ENCODE measurements around the gene BNC2. TPM values are rescaled to one million over a fixed set of nuclear protein-coding genes. Genes with fewer than 3 reads are reported as not detected.

BNC2 gene
- total RNA-seq, 1 donor from 2014 or later: 15.2 TPM

- Mint-ChIP-seq H3K27ac (ENCODE audit: unreplicated experiment) (no peak overlapping the region), H3K36me3 (ENCODE audit: unreplicated experiment) (no peaks in the 10 kb centered on the region), H3K27me3 (ENCODE audit: unreplicated experiment) (no peaks in the 10 kb centered on the region), H3K4me3 (ENCODE audit: unreplicated experiment) (no peak overlapping the region), H3K4me1 (ENCODE audit: low read depth, unreplicated experiment) (peaks cover 7% of the 10 kb centered on the region), H3K9me3 (ENCODE audit: unreplicated experiment) (peaks cover 2% of the 10 kb centered on the region)
- no peak for TF ChIP-seq CTCF (IDR thresholded peaks at IDR 0.05; ENCODE audit: partially characterized antibody, unreplicated experiment)
- no peak for DNase-seq
These were observed 419.9 kb downstream of the BNC2 start for GRCh38 chr9:16450578-16450977.

DNA sequence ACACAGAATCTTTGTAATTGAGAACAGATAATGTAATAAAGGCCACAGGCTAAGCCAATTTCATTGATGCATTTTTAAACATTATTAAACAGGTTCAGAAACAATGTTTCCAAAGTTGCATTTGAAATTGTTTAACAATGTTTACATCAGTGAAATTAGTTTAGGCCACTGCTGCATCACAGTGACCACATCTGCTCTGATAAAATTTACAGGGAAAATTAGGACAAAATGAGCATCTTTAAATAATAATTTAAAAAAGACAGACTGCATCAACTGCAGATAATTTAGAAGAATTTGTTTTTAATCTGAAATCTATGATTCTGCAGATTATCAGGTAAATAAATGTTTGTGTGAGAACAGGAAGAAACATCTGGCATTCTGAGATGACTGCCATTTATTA lies 420.4 kb downstream of the BNC2 start:
- H3K4me3 Mint-ChIP-seq (ENCODE audit: unreplicated experiment): no peak overlapping the region
- H3K36me3 Mint-ChIP-seq (ENCODE audit: unreplicated experiment): no peaks in the 10 kb centered on the region
- peaks cover 2% of the 10 kb centered on the region for H3K9me3 Mint-ChIP-seq (ENCODE audit: unreplicated experiment)
- no peak for DNase-seq
- no peaks in the 10 kb centered on the region for H3K27me3 Mint-ChIP-seq (ENCODE audit: unreplicated experiment)
- TF ChIP-seq CTCF (IDR thresholded peaks at IDR 0.05; ENCODE audit: partially characterized antibody, unreplicated experiment): no peak
- peaks cover 7% of the 10 kb centered on the region for H3K4me1 Mint-ChIP-seq (ENCODE audit: low read depth, unreplicated experiment)
- no peak overlapping the region for H3K27ac Mint-ChIP-seq (ENCODE audit: unreplicated experiment)

GRCh38 chr9:16449076-16449730 lies 421.3 kb downstream of the BNC2 start:
- no peaks in the 10 kb centered on the region for H3K36me3 Mint-ChIP-seq (ENCODE audit: unreplicated experiment)
- peaks cover 2% of the 10 kb centered on the region for H3K9me3 Mint-ChIP-seq (ENCODE audit: unreplicated experiment)
- H3K4me3 Mint-ChIP-seq (ENCODE audit: unreplicated experiment): no peak overlapping the region
- no peak for DNase-seq
- no peaks in the 10 kb centered on the region for H3K27me3 Mint-ChIP-seq (ENCODE audit: unreplicated experiment)
- H3K4me1 Mint-ChIP-seq (ENCODE audit: low read depth, unreplicated experiment): peaks cover 7% of the 10 kb centered on the region
- H3K27ac Mint-ChIP-seq (ENCODE audit: unreplicated experiment): no peak overlapping the region
- TF ChIP-seq CTCF (IDR thresholded peaks at IDR 0.05; ENCODE audit: partially characterized antibody, unreplicated experiment): no peak

GRCh38 chr9:16447946-16448345 lies 422.5 kb downstream of the BNC2 start:
- Mint-ChIP-seq H3K4me3 (ENCODE audit: unreplicated experiment) (no peak overlapping the region), H3K36me3 (ENCODE audit: unreplicated experiment) (no peaks in the 10 kb centered on the region), H3K27me3 (ENCODE audit: unreplicated experiment) (no peaks in the 10 kb centered on the region), H3K27ac (ENCODE audit: unreplicated experiment) (no peak overlapping the region), H3K4me1 (ENCODE audit: low read depth, unreplicated experiment) (peaks cover 7% of the 10 kb centered on the region), H3K9me3 (ENCODE audit: unreplicated experiment) (peaks cover 2% of the 10 kb centered on the region)
- no peak for DNase-seq
- no peak for TF ChIP-seq CTCF (IDR thresholded peaks at IDR 0.05; ENCODE audit: partially characterized antibody, unreplicated experiment)

DNA sequence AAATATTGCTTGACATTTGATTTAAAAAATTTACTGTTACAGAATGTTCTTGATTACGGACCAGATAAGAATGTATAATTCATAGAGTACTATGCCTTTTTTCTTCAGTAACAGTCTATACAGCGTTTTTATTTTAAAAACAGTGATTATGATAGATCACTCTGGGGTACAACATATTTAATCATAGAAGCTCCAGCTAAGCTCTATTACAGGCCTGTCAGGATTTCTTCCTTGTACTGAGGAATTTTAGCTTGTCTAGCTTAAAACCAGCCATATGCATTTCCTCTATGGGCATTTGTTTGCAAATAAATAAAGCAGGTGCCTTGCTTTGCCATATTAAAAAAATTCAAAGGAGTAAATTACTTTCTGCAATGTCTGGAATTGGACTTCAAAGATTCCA lies 423.8 kb downstream of the BNC2 start:
- peaks cover 7% of the 10 kb centered on the region for H3K4me1 Mint-ChIP-seq (ENCODE audit: low read depth, unreplicated experiment)
- H3K27ac Mint-ChIP-seq (ENCODE audit: unreplicated experiment): no peak overlapping the region
- no peaks in the 10 kb centered on the region for H3K36me3 Mint-ChIP-seq (ENCODE audit: unreplicated experiment)
- H3K27me3 Mint-ChIP-seq (ENCODE audit: unreplicated experiment): no peaks in the 10 kb centered on the region
- no peak for TF ChIP-seq CTCF (IDR thresholded peaks at IDR 0.05; ENCODE audit: partially characterized antibody, unreplicated experiment)
- H3K4me3 Mint-ChIP-seq (ENCODE audit: unreplicated experiment): no peak overlapping the region
- DNase-seq: no peak
- peaks cover 2% of the 10 kb centered on the region for H3K9me3 Mint-ChIP-seq (ENCODE audit: unreplicated experiment)
